ENCODE data around the gene KLK14.

The KLK14 gene

GRCh38 chr19:51123381-51123800, 40.7 kb upstream of the KLK14 start:
- no peak overlapping the region for H3K4me3 ChIP-seq
- no peaks in the 10 kb centered on the region for H3K9me3 ChIP-seq
- no peaks in the 10 kb centered on the region for H3K4me1 ChIP-seq
- H3K27me3 ChIP-seq = peaks cover 0 to 27% of the 10 kb centered on the region in 2 donors
- no peak for TF ChIP-seq CTCF (IDR thresholded peaks at IDR 0.05)
- intact Hi-C loops (cut with DNase I; ENCODE audit: low total_unique reads) = no loop called here
- peak in 1 of 2 donors; percentile 45 for DNase-seq
- no peaks in the 10 kb centered on the region for H3K36me3 ChIP-seq
- no peak overlapping the region for H3K27ac ChIP-seq

- Histone ChIP-seq H3K36me3 (no peaks in the 10 kb centered on the region), H3K27ac (no peak overlapping the region), H3K9me3 (no peaks in the 10 kb centered on the region), H3K4me3 (no peak overlapping the region), H3K27me3 (peaks cover 0 to 29% of the 10 kb centered on the region in 2 donors), H3K4me1 (no peaks in the 10 kb centered on the region)
- intact Hi-C loops (cut with DNase I; ENCODE audit: low total_unique reads) = no loop called here
- TF ChIP-seq CTCF (IDR thresholded peaks at IDR 0.05) = no peak
- DNase-seq = no peak
Observed at GRCh38 chr19:51122112-51122981, 39.7 kb upstream of the KLK14 start.

GRCh38 chr19:51121257-51121656, 38.6 kb upstream of the KLK14 start:
- no peak overlapping the region for H3K27ac ChIP-seq
- no peak for TF ChIP-seq CTCF (IDR thresholded peaks at IDR 0.05)
- H3K4me3 ChIP-seq = no peak overlapping the region
- no peak for DNase-seq
- H3K9me3 ChIP-seq = no peaks in the 10 kb centered on the region
- H3K36me3 ChIP-seq = no peaks in the 10 kb centered on the region
- no peaks in the 10 kb centered on the region for H3K4me1 ChIP-seq
- peaks cover 0 to 30% of the 10 kb centered on the region in 2 donors for H3K27me3 ChIP-seq
- intact Hi-C loops (cut with DNase I; ENCODE audit: low total_unique reads) = no loop called here

- no peak overlapping the region for H3K27ac ChIP-seq
- no peaks in the 10 kb centered on the region for H3K9me3 ChIP-seq
- DNase-seq = no peak
- TF ChIP-seq CTCF (IDR thresholded peaks at IDR 0.05) = no peak
- intact Hi-C loops (cut with DNase I; ENCODE audit: low total_unique reads) = no loop called here
- peaks cover 0 to 28% of the 10 kb centered on the region in 2 donors for H3K27me3 ChIP-seq
- no peaks in the 10 kb centered on the region for H3K36me3 ChIP-seq
- no peak overlapping the region for H3K4me3 ChIP-seq
- no peaks in the 10 kb centered on the region for H3K4me1 ChIP-seq
Observed at GRCh38 chr19:51120160-51120559, 37.5 kb upstream of the KLK14 start.

GRCh38 chr19:51119611-51120010, 36.9 kb upstream of the KLK14 start:
- Histone ChIP-seq H3K4me3 (no peak overlapping the region), H3K27me3 (peaks cover 0 to 26% of the 10 kb centered on the region in 2 donors), H3K27ac (no peak overlapping the region), H3K4me1 (no peaks in the 10 kb centered on the region), H3K9me3 (no peaks in the 10 kb centered on the region), H3K36me3 (no peaks in the 10 kb centered on the region)
- no peak for TF ChIP-seq CTCF (IDR thresholded peaks at IDR 0.05)
- intact Hi-C loops (cut with DNase I; ENCODE audit: low total_unique reads) = no loop called here
- no peak for DNase-seq
